H9 (cell line): ENCODE results near the gene PHAF1. TPM values are rescaled to one million over a fixed set of nuclear protein-coding genes. Genes with fewer than 3 reads are reported as not detected.

Experiments
- DNase-seq: peaks from one replicate; pipeline ENCODE4 v3.0.0-alpha.2; 2017
- H2AFZ ChIP-seq: one replicate; pipeline ENCODE4 v1.6.1; 2013; ENCODE audit warnings: mild to moderate bottlenecking, low read length, control low read depth, moderate library complexity
- H2AK5ac ChIP-seq: 2 replicates; pipeline ENCODE4 v1.6.1; 2013; ENCODE audit warnings: low read length, control low read depth, mixed read lengths; ENCODE audit not compliant: insufficient read length
- H2BK120ac ChIP-seq: one replicate; pipeline ENCODE4 v1.6.1; 2013; ENCODE audit warnings: low read depth, mild to moderate bottlenecking, low read length, control low read depth, inconsistent platforms; ENCODE audit not compliant: poor library complexity, severe bottlenecking
- H2BK12ac ChIP-seq: 2 replicates; pipeline ENCODE4 v1.6.1; 2013; ENCODE audit warnings: low read length, control low read depth, mixed read lengths, low read depth; ENCODE audit not compliant: insufficient read length
- H2BK15ac ChIP-seq: 2 replicates; pipeline ENCODE4 v1.6.1; 2013; ENCODE audit warnings: low read depth, low read length, control low read depth
- H2BK20ac ChIP-seq: one replicate; pipeline ENCODE4 v1.6.1; 2013; ENCODE audit warnings: low read depth, mild to moderate bottlenecking, low read length, control low read depth, inconsistent platforms; ENCODE audit not compliant: poor library complexity, severe bottlenecking
- H2BK5ac ChIP-seq: 2 replicates; pipeline ENCODE4 v1.6.1; 2013; ENCODE audit warnings: low read length, control low read depth, mixed read lengths; ENCODE audit not compliant: insufficient read length
- H3K14ac ChIP-seq: 2 replicates; pipeline ENCODE4 v1.6.1; 2013; ENCODE audit warnings: low read length, control low read depth; ENCODE audit not compliant: insufficient read depth
- H3K18ac ChIP-seq: 2 replicates; pipeline ENCODE4 v1.6.1; 2013; ENCODE audit warnings: low read depth, mild to moderate bottlenecking, mixed read lengths, low read length, control low read depth; ENCODE audit not compliant: insufficient read length
- H3K23ac ChIP-seq: 2 replicates; pipeline ENCODE4 v1.6.1; 2013; ENCODE audit warnings: low read length, control low read depth, mixed read lengths, low read depth; ENCODE audit not compliant: insufficient read length
- H3K23me2 ChIP-seq: 2 replicates; pipeline ENCODE4 v1.6.1; 2013; ENCODE audit warnings: low read depth, mild to moderate bottlenecking, mixed read lengths, low read length, control low read depth; ENCODE audit not compliant: insufficient read length, poor library complexity, severe bottlenecking
- H3K27ac ChIP-seq: 2 replicates; pipeline ENCODE4 v1.5.1; 2013; ENCODE audit warnings: low read length, control low read depth, mixed read lengths, low read depth; ENCODE audit not compliant: insufficient read length
- H3K27me3 ChIP-seq: 2 replicates; pipeline ENCODE4 v1.6.1; 2013; ENCODE audit warnings: low read length, control low read depth, inconsistent platforms; ENCODE audit not compliant: insufficient read depth
- H3K4ac ChIP-seq: 2 replicates; pipeline ENCODE4 v1.6.1; 2013; ENCODE audit warnings: low read depth, mild to moderate bottlenecking, control low read depth, inconsistent platforms, low read length, moderate library complexity
- H3K4me1 ChIP-seq: 2 replicates; pipeline ENCODE4 v1.6.1; 2013; ENCODE audit warnings: low read length, control low read depth, inconsistent platforms; ENCODE audit not compliant: insufficient read depth
- H3K4me2 ChIP-seq: 2 replicates; pipeline ENCODE4 v1.6.1; 2013; ENCODE audit warnings: low read length, control low read depth, mixed read lengths; ENCODE audit not compliant: insufficient read length, insufficient read depth
- H3K56ac ChIP-seq: 2 replicates; pipeline ENCODE4 v1.6.1; 2013; ENCODE audit warnings: low read depth, mild to moderate bottlenecking, mixed read lengths, low read length, control low read depth; ENCODE audit not compliant: insufficient read length
- H3K79me1 ChIP-seq: 2 replicates; pipeline ENCODE4 v1.6.1; 2013; ENCODE audit warnings: low read depth, mild to moderate bottlenecking, moderate library complexity, low read length, control low read depth, inconsistent platforms; ENCODE audit not compliant: insufficient read depth, poor library complexity, severe bottlenecking
- H3K79me2 ChIP-seq: 2 replicates; pipeline ENCODE4 v1.6.1; 2013; ENCODE audit warnings: low read length, control low read depth, inconsistent platforms; ENCODE audit not compliant: insufficient read depth
- H3K9ac ChIP-seq: 2 replicates; pipeline ENCODE4 v1.6.1; 2013; ENCODE audit warnings: low read length, control low read depth, mixed read lengths; ENCODE audit not compliant: insufficient read length; ENCODE audit errors: extremely low read depth
- H3K9me3 ChIP-seq: one replicate; pipeline ENCODE4 v1.6.1; 2013; ENCODE audit warnings: low read depth, low read length, inconsistent platforms; ENCODE audit not compliant: control insufficient read depth
- H3T11ph ChIP-seq: one replicate; pipeline ENCODE4 v1.6.1; 2013; ENCODE audit warnings: mild to moderate bottlenecking, low read length, control low read depth, inconsistent platforms
- H4K20me1 ChIP-seq: one replicate; pipeline ENCODE4 v1.6.1; 2013; ENCODE audit not compliant: control insufficient read depth, insufficient read length, insufficient read depth
- H4K5ac ChIP-seq: 2 replicates; pipeline ENCODE4 v1.6.1; 2013; ENCODE audit warnings: low read depth, mild to moderate bottlenecking, mixed read lengths, low read length, control low read depth; ENCODE audit not compliant: insufficient read length
- H4K8ac ChIP-seq: replicated peaks from 2 replicates; pipeline ENCODE4 v1.6.1; 2013; ENCODE audit warnings: low read length, control low read depth, mixed read lengths, low read depth; ENCODE audit not compliant: insufficient read length
- H4K91ac ChIP-seq: 2 replicates; pipeline ENCODE4 v1.6.1; 2013; ENCODE audit warnings: low read depth, mild to moderate bottlenecking, moderate library complexity, mixed read lengths, low read length, control low read depth; ENCODE audit not compliant: insufficient read length
- H3K27ac Mint-ChIP-seq, 3 experiments: 2 replicates in 2 of 3; 3 replicates in 1 of 3; pipeline ENCODE4 v1.8.0; 2020 to 2021; ENCODE audit warnings: mixed read lengths in 3 of 3, mild to moderate bottlenecking in 1 of 3, moderate library complexity in 1 of 3
- H3K27me3 Mint-ChIP-seq: 2 replicates; pipeline ENCODE4 v1.8.0; 2021; ENCODE audit warnings: low read depth, mild to moderate bottlenecking, moderate library complexity, mixed read lengths
- H3K36me3 Mint-ChIP-seq, 3 experiments: 2 replicates in 2 of 3; 3 replicates in 1 of 3; pipeline ENCODE4 v1.8.0; 2020 to 2021; ENCODE audit warnings: low read depth in 3 of 3, mixed read lengths in 3 of 3; ENCODE audit not compliant: insufficient read depth in 1 of 3
- H3K4me1 Mint-ChIP-seq, 2 experiments: 2 replicates each; pipeline ENCODE4 v1.8.0; 2020; ENCODE audit warnings: mixed read lengths in 2 of 2
- H3K4me3 Mint-ChIP-seq, 2 experiments: 2 replicates in 1 of 2; 3 replicates in 1 of 2; pipeline ENCODE4 v1.8.0; 2020 to 2021; ENCODE audit warnings: mild to moderate bottlenecking in 2 of 2, mixed read lengths in 2 of 2, moderate library complexity in 1 of 2
- H3K9me3 Mint-ChIP-seq, 2 experiments: 2 replicates in 1 of 2; 3 replicates in 1 of 2; pipeline ENCODE4 v1.8.0; 2020; ENCODE audit warnings: mild to moderate bottlenecking in 2 of 2, mixed read lengths in 2 of 2, moderate library complexity in 1 of 2
- CTCF ChIP-seq: fragments of 200-600 bp; sonication (generic); conservative IDR thresholded peaks from 3 replicates; pipeline ENCODE4 v1.8.0; 2021; ENCODE audit warnings: antibody characterized with exemption, mild to moderate bottlenecking
- WGBS: extraction: QIAGEN DNeasy Blood & Tissue Kit; methylation state at CpG from one replicate; pipeline ENCODE4 v1.1.7; 2013; ENCODE audit warnings: missing lambda C conversion rate, low lambda C conversion rate, mixed read lengths; ENCODE audit not compliant: insufficient read length; ENCODE audit errors: extremely low coverage; 5-methylcytosine and 5-hydroxymethylcytosine counted together
- total RNA-seq: library from RNA; stranded (reverse); gene quantifications from 2 replicates; pipeline ENCODE4 v1.2.1, GENCODE V29; 2021

Gene PHAF1
- total RNA-seq, 1 experiment from 2014 or later: 18.8 TPM

DNA sequence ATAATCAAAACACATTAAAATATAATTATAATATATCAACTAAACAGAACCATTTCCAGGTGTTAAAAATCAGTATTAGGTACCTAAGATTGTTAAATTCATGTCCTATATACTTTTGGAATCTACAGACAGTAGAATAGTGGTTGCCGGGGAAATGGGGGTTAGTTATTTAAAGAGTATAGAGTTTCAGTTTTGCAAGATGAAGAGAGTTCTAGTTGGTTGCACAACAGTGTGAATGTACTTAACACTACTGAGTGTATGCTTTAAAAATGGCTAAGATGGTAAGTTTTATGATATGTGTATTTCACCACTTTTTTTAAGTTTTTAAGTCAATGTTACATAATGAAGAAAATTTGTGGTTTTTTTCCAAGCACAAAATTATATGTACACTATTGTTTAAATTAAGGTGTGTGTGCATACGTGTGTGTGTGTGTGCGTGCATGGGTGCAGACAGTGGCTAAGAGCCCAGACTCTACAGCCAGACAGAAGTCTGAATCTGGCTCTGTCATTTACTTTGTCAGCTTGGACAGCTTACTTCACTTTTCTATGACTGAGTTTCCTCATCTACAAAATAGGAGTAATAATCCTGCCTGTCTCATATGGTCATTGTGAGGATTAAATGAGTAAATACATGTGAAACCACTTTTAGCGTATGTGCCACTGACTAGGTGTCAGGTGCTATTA, 25.3 kb upstream of the PHAF1 start:
- H3K23me2 ChIP-seq: no peaks in the 10 kb centered on the region
- no peak overlapping the region for H3K56ac ChIP-seq
- H3K23ac ChIP-seq: no peak overlapping the region
- no peak overlapping the region for H3K18ac ChIP-seq
- H3K4me1 ChIP-seq: no peaks in the 10 kb centered on the region
- H2AFZ ChIP-seq: no peak overlapping the region
- H3K79me1 ChIP-seq: peaks cover 1% of the 10 kb centered on the region
- H2BK15ac ChIP-seq: no peak overlapping the region
- H4K5ac ChIP-seq: no peak overlapping the region
- H2AK5ac ChIP-seq: no peak overlapping the region
- no peak overlapping the region for H2BK120ac ChIP-seq
- no peak for DNase-seq
- no peak overlapping the region for H2BK20ac ChIP-seq
- H3K27me3 ChIP-seq: no peaks in the 10 kb centered on the region
- H3K4me2 ChIP-seq: no peak overlapping the region
- no peak overlapping the region for H2BK5ac ChIP-seq
- WGBS: no CpG with 5 or more reads among the region's 4 CpGs
- H3K9ac ChIP-seq: no peak overlapping the region
- H3K9me3 ChIP-seq: no peaks in the 10 kb centered on the region
- Mint-ChIP-seq H3K36me3 (peaks cover 0 to 16% (median 0%) of the 10 kb centered on the region in 3 experiments; a peak in 3 of 7 replicates), H3K4me3 (no peak overlapping the region), H3K27ac (no peak overlapping the region), H3K9me3 (no peaks in the 10 kb centered on the region), H3K4me1 (peaks cover 2 to 6% of the 10 kb centered on the region in 2 experiments; a peak in 3 of 4 replicates), H3K27me3 (no peaks in the 10 kb centered on the region)
- no peaks in the 10 kb centered on the region for H3K79me2 ChIP-seq
- no peak overlapping the region for H4K8ac ChIP-seq
- no peak overlapping the region for H3K27ac ChIP-seq
- H3K4ac ChIP-seq: no peak overlapping the region
- no peak for TF ChIP-seq CTCF
- H4K91ac ChIP-seq: no peak overlapping the region
- H3T11ph ChIP-seq: no peak overlapping the region
- no peak overlapping the region for H2BK12ac ChIP-seq
- no peak overlapping the region for H3K14ac ChIP-seq
- H4K20me1 ChIP-seq: no peaks in the 10 kb centered on the region
